Activated naive CD4-positive, alpha-beta T cell treated with anti-CD3 and anti-CD28 coated beads for 36 hours (primary cell): Measurements from ENCODE around the gene TMEM50B. TPM values are rescaled to one million over a fixed set of nuclear protein-coding genes. Genes with fewer than 3 reads are reported as not detected.
"Not testable (repeated sequence)": the region's sequence is repeated elsewhere in the genome, so short reads cannot be mapped to it uniquely, and the experiment has no call there.

Experiments used
- CTCF ChIA-PET: fragments of 350-600 bp; sonication (Branson Sonifier 250); formaldehyde crosslinking; loops from one replicate; lab custom pipeline; 2021; ENCODE audit warnings: antibody characterized with exemption; lab: Charles Lee
- DNase-seq: peaks from one replicate; pipeline ENCODE4 v3.0.0-alpha.2; 2020
- H3K27ac Mint-ChIP-seq: one replicate; pipeline ENCODE4 v1.8.0; 2021; ENCODE audit warnings: mild to moderate bottlenecking, mixed read lengths
- H3K27me3 Mint-ChIP-seq: one replicate; pipeline ENCODE4 v1.8.0; 2021; ENCODE audit warnings: low read depth, mixed read lengths
- H3K36me3 Mint-ChIP-seq: one replicate; pipeline ENCODE4 v1.8.0; 2021; ENCODE audit warnings: low read depth, mixed read lengths
- H3K4me1 Mint-ChIP-seq: one replicate; pipeline ENCODE4 v1.8.0; 2021; ENCODE audit warnings: low read depth, mixed read lengths
- H3K4me3 Mint-ChIP-seq: one replicate; pipeline ENCODE4 v1.8.0; 2021; ENCODE audit warnings: mild to moderate bottlenecking, moderate library complexity, mixed read lengths
- H3K9me3 Mint-ChIP-seq: one replicate; pipeline ENCODE4 v1.8.0; 2021; ENCODE audit warnings: mixed read lengths
- intact Hi-C: fragments of 100-400 bp; cut with micrococcal nuclease; formaldehyde crosslinking; loops from one replicate; pipeline ENCODE4 v1.15.1; 2023
- total RNA-seq, 2 experiments: library from RNA; stranded (reverse); gene quantifications; one replicate each; pipeline ENCODE4 v1.2.3, GENCODE V29; 2021

The TMEM50B gene
- total RNA-seq, 2 experiments from 2014 or later, result 17.8 to 18.2 TPM

DNA sequence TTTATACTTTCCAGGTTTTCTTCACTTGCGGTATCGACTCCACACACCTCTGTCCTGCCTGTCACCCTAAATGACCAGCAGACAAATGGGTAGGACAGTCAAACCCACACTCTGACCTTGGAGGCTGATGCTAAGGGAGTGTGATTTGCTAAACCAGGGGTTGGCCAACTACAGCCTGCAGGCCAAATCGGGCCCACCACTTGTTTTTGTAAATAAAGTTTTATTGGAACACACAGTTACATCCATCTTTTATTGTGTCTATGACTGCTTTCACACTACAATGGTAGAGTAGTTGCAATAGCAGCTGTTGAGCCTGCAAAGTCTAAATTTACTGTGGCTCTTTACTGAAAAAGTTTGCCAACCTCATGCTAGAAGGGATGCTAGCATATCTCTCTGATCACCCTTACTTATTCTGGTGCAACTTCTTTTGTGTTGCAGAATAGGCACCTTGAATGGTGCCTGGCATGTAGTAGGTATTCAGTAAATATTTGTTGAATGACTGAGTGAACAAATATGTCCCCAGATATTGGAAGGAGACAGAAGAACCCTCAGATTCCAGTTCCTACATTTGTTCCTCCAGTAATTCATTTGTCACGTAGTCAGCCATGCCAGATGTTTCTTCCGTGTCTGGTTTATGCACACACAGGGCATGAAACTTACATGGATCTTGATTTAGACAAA is 57.9 kb downstream of the TMEM50B start:
- no peaks in the 10 kb centered on the region for H3K9me3 Mint-ChIP-seq
- no peak for DNase-seq
- peaks cover 12% of the 10 kb centered on the region for H3K36me3 Mint-ChIP-seq
- no peaks in the 10 kb centered on the region for H3K4me1 Mint-ChIP-seq
- CTCF ChIA-PET, result no interaction called here
- H3K4me3 Mint-ChIP-seq, result no peak overlapping the region
- H3K27ac Mint-ChIP-seq, result no peak overlapping the region
- intact Hi-C loops, result no loop called here
- no peaks in the 10 kb centered on the region for H3K27me3 Mint-ChIP-seq

DNA sequence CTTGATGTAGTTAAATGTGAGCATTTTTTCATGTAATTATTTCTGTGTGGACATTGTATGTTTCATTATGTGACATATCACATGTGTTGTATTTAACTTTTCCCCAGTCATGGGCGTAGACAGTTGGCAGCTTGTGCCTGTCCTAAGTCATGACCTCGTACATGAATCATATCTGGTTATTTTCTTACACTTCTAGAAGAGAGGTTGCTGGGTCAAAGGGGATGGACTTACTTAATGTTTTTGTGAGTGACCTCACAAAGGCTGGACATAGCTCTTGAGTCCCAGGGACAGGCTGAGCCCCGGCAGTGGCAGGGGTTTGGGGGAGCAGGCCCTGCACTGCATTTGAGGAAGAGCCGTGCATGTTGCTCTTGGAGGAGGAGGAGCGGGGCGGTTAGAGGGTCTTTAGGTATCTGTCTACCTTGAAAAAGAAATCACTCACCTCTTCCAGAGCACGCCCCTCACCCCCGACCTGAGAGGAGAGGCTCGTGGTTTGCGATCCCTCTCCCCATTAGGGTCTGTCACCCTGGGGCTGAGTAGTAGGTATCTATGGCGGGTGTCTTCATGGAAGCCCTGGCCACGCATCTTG is 60.1 kb downstream of the TMEM50B start:
- CTCF ChIA-PET, result interaction anchor here (1.1 kb wide), 1 partner anchor 25 kb away, joined by 3 read pairs; no protein-coding TSS in a partner anchor
- Mint-ChIP-seq H3K4me3 (no peak overlapping the region), H3K36me3 (peaks cover 21% of the 10 kb centered on the region), H3K27ac (no peak overlapping the region), H3K27me3 (no peaks in the 10 kb centered on the region), H3K9me3 (no peaks in the 10 kb centered on the region), H3K4me1 (peaks cover 10% of the 10 kb centered on the region)
- no peak for DNase-seq
- intact Hi-C loops, result no loop called here

DNA sequence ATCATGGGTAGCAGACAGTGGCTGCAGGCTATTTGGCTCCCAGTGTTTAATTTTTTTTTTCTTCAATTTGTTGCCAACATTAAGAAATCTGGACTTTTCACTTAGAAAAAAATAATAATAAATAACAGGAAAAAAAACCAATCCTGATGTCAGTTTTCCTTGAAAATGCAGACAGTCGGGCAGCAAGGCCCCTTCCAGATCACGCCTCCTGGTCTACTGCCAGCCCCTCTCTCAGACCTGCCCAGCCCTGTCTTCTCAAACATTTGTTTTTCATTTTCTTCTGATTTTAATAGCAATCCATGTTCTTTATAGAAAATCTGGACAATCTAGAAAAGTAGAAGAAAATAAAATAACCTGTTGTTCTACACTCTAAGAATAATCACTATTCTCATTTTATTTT is 61.1 kb downstream of the TMEM50B start:
- DNase-seq, result no peak
- H3K27me3 Mint-ChIP-seq, result no peaks in the 10 kb centered on the region
- H3K9me3 Mint-ChIP-seq, result no peaks in the 10 kb centered on the region
- no peak overlapping the region for H3K4me3 Mint-ChIP-seq
- H3K27ac Mint-ChIP-seq, result no peak overlapping the region
- CTCF ChIA-PET, result no interaction called here
- intact Hi-C loops, result no loop called here
- H3K4me1 Mint-ChIP-seq, result peaks cover 15% of the 10 kb centered on the region
- peaks cover 21% of the 10 kb centered on the region for H3K36me3 Mint-ChIP-seq

DNA sequence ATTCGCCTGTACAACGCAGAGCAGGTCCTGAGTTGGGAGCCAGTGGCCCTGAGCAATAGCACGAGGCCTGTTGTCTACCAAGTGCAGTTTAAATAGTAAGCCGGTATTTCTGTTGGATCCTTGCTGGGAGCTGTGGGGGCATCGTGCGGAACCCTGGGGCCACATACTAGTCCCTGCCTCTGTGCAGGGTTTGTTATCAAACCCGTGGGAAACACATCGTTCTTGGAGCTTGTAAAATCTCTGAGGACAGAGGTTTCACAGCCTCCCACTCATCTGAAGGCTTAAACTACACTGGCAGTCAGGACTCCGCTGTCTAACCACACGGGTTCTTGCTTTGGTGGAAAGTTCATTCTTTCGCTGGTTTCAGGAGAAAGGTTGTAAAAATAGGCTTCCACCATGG is 64.8 kb downstream of the TMEM50B start:
- CTCF ChIA-PET, result interaction anchor here (0.6 to 1.2 kb wide), 6 partner anchors 10 to 54 kb away, joined by 3 to 4 read pairs (median 3); no protein-coding TSS in a partner anchor
- no peak for DNase-seq
- H3K27me3 Mint-ChIP-seq, result no peaks in the 10 kb centered on the region
- intact Hi-C loops, result no loop called here
- H3K4me3 Mint-ChIP-seq, result no peak overlapping the region
- no peaks in the 10 kb centered on the region for H3K9me3 Mint-ChIP-seq
- peaks cover 38% of the 10 kb centered on the region for H3K4me1 Mint-ChIP-seq
- peaks cover 22% of the 10 kb centered on the region for H3K36me3 Mint-ChIP-seq
- no peak overlapping the region for H3K27ac Mint-ChIP-seq

DNA sequence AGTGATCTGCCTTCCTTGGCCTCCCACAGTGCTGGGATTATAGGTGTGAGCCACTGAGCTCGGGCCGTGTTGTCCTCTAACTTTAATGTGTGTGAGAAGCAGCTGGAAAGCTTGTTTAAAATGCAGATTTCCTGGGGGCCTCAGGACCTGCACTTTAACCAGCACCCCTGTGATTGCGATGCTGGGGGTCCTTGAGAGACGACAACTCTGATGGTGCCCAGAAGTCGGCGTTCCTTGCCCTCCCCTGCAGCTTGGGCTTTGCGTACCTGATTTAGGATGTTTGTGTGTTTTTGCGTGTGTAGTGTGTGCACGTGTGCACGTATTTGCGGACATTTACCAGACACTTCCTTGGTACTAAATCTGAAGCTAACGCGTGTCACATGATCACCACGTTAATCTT is 65.7 kb downstream of the TMEM50B start:
- no peak for DNase-seq
- Mint-ChIP-seq H3K9me3 (no peaks in the 10 kb centered on the region), H3K27me3 (no peaks in the 10 kb centered on the region), H3K4me3 (no peak overlapping the region), H3K27ac (no peak overlapping the region), H3K36me3 (peaks cover 22% of the 10 kb centered on the region), H3K4me1 (peaks cover 45% of the 10 kb centered on the region)
- CTCF ChIA-PET, result interaction anchor here (0.7 to 2.5 kb wide), 2 partner anchors 20 to 217 kb away, joined by 3 to 8 read pairs; no protein-coding TSS in a partner anchor
- intact Hi-C loops, result no loop called here

DNA sequence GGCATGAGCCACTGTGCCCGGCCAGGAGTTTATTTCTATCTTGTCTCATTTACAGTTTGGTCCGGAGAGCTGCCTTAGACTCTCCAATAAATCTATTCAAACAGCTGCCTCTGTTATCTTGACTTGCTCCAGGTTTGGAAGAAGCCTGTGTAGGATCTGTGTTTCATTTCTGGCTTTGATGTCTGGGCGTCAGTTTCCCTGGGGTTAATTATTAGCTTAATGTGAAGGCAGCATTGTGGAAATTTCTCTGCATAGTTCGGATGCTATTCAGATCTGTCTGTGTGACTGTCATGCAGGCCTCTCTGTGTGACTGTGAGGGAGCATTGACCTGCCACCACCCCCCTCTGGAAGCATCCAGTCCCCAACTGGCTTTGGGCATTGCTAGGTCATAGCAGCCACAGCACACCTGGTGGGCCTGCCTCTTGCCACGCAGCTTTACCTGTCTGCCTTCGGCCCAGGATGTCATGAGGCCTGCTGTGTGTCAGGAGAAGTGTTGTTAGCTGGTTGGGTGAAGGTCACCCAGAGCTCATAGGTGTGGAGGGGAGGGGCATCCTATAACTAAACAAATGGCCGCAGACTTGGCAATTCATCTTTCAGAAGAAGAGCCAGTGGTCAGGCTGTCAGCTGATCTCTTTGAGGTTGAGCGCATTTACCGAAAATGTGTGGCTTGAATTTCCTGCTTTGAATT is 66.8 kb downstream of the TMEM50B start:
- H3K4me3 Mint-ChIP-seq, result no peak overlapping the region
- intact Hi-C loops, result no loop called here
- H3K4me1 Mint-ChIP-seq, result peaks cover 48% of the 10 kb centered on the region
- CTCF ChIA-PET, result interaction anchor here (0.6 to 2.5 kb wide), 3 partner anchors 22 to 745 kb away, joined by 3 to 8 read pairs (median 5); no protein-coding TSS in a partner anchor
- no peaks in the 10 kb centered on the region for H3K27me3 Mint-ChIP-seq
- no peaks in the 10 kb centered on the region for H3K9me3 Mint-ChIP-seq
- peaks cover 25% of the 10 kb centered on the region for H3K36me3 Mint-ChIP-seq
- peak overlapping the region; percentile 20 for H3K27ac Mint-ChIP-seq
- DNase-seq, result no peak

DNA sequence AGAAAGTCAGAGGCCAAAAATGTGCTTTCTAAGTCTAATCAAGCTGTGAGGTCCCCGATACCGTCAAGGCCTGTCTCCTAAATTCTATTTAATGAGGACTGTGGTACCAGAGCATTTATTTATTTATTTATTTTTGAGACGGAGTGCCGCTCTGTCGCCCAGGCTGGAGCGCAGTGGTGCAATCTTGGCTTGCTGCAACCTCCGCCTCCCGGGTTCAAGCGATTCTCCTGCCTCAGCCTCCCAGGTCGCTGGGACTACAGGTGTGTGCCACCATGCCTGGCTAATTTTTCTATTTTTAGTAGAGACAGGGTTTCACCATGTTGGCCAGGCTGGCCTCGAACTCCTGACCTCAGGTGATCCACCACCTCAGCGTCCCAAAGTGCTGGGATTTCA is 67.3 kb downstream of the TMEM50B start:
- H3K4me3 Mint-ChIP-seq, H3K27ac Mint-ChIP-seq, DNase-seq, H3K27me3 Mint-ChIP-seq, intact Hi-C loops, H3K9me3 Mint-ChIP-seq: not testable (repeated sequence)
- H3K36me3 Mint-ChIP-seq, result peaks cover 24% of the 10 kb centered on the region
- CTCF ChIA-PET, result interaction anchor here (0.6 to 2.5 kb wide), 2 partner anchors 22 to 745 kb away, joined by 3 to 8 read pairs; no protein-coding TSS in a partner anchor
- peaks cover 49% of the 10 kb centered on the region for H3K4me1 Mint-ChIP-seq

DNA sequence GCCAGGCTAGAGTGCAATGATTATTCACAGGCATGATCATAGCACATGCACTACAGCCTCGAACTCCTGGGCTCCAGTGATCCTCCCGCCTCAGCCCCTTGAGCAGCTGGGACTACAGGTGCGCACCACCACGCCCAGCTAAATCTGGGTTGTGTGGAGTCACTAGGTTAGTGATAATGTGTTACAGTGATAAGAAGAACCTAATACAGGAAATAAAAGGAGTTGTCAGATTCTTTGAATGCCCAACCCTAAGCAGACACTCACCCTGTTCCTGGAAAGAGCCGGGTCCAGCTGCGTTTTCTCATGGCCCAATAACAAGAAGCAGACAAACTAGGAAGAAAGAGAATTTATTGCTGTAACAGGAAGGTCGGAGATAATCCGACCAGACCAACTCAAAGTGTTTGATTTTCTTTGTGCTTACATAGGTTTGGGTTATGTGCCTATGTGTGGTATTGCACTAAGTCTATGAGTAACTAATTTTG is 67.8 kb downstream of the TMEM50B start:
- intact Hi-C loops, result no loop called here
- Mint-ChIP-seq H3K27ac (no peak overlapping the region), H3K9me3 (no peaks in the 10 kb centered on the region), H3K4me1 (peaks cover 53% of the 10 kb centered on the region), H3K4me3 (no peak overlapping the region), H3K36me3 (peaks cover 24% of the 10 kb centered on the region), H3K27me3 (no peaks in the 10 kb centered on the region)
- DNase-seq, result no peak
- CTCF ChIA-PET, result interaction anchor here (2.5 kb wide), 1 partner anchor 23 kb away, joined by 8 read pairs; no protein-coding TSS in a partner anchor

DNA sequence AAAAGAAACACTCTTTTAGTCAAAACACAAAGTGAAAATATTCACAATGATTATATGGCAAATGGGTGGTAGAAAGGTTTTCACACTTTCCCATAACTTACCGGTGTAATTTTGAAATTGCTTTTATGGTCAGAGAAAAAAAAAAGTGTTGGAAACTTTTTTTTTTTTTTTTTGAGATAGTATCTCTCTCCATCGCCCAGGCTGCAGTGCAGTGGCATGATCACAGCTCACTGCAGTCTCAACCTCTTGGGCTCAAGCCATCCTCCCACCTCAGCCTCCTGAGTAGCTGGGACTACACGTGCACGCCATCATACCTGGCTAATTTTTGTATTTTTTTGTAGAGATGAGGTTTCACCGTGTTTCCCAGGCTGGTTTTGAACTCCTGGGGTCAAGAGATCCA is 73.3 kb downstream of the TMEM50B start:
- intact Hi-C loops, result loop anchor here (1.0 to 2.0 kb wide), 3 partner anchors 23 to 72 kb away; partner anchors contain the start of gene TMEM50B
- no peak overlapping the region for H3K4me3 Mint-ChIP-seq
- no peaks in the 10 kb centered on the region for H3K27me3 Mint-ChIP-seq
- DNase-seq, result peak; percentile 39
- no peaks in the 10 kb centered on the region for H3K9me3 Mint-ChIP-seq
- H3K27ac Mint-ChIP-seq, result peak overlapping the region; percentile 24
- CTCF ChIA-PET, result interaction anchor here (0.5 to 4.3 kb wide), 8 partner anchors 21 to 477 kb away, joined by 3 to 26 read pairs (median 4); no protein-coding TSS in a partner anchor
- peaks cover 9% of the 10 kb centered on the region for H3K36me3 Mint-ChIP-seq
- H3K4me1 Mint-ChIP-seq, result peaks cover 53% of the 10 kb centered on the region

DNA sequence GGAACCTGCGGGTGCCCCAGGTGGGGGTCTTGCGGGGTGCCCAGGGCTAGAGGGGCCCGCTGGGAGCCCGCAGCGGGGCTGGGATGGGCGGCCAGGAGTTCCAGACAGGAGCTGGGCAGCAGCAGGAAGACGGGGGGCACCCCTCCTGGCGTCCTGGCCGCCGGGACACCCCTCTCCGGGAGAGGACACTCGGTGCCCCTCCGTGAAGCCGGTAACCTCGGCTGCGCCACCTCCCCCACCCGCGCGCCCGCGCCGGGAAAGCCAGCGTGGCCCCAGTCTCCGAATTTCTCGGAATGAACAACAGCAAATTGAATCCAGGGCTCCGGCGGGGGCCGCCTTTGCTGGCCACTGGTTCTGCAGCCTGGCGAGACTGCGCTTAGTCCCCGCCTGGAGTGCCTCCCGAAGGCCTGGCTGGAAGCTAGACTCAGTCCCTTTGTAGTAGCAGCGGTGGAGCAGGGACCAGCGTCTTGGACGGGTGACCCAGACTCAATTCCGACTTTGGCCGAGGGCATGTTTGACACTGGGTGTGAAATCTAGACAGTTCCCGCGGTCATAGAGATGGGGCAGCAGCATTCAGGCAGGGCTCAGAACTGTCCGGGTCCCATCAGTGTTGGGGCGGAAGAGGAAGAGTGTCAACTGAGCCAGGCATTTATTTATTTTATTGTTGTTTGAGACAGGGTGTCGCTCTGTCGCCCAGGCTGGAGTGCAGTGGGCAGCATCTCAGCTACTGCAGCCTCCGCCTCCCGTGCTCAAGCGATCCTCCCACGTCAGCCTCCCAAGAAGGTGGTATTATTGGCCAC is 75.8 kb downstream of the TMEM50B start:
- CTCF ChIA-PET, result interaction anchor here (0.9 to 4.3 kb wide), 3 partner anchors 31 to 184 kb away, joined by 3 to 26 read pairs (median 3); no protein-coding TSS in a partner anchor
- peaks cover 38% of the 10 kb centered on the region for H3K4me1 Mint-ChIP-seq
- H3K27me3 Mint-ChIP-seq, result peaks cover 2% of the 10 kb centered on the region
- H3K27ac Mint-ChIP-seq, result peak overlapping the region; percentile 84
- no peaks in the 10 kb centered on the region for H3K9me3 Mint-ChIP-seq
- H3K4me3 Mint-ChIP-seq, result peak overlapping the region; percentile 84
- intact Hi-C loops, result no loop called here
- DNase-seq, result peak; percentile 53
- H3K36me3 Mint-ChIP-seq, result peaks cover 4% of the 10 kb centered on the region

DNA sequence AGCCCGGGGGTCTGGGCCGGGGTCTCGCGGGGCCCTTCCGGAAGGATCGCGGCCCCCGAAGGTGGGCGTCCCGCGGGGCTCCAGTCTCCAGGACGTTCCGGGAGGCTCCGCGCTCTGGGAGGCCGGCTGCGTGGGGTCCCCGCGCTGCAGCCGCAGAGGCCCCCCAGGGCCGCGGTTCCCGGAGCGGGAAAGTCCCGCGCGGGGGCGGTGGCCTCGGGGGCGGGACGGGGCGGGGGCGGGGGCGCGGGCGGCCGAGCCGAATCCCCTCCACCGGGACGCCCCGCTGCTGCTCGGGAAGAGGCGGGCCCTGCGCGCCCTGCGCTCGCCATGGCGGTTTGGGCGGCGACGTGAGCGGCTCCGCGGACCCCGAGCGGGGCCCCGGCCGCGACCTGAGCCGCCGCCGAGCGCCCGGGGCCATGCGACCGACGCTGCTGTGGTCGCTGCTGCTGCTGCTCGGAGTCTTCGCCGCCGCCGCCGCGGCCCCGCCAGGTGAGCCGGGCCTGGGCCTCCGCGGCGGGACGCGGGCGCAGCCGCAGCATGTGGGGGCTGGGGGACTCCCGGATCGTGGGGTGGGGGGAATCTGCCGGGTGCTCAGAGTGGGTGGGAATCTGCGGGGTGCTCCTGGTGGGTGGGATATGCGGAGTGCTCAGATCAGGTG is 76.5 kb downstream of the TMEM50B start, which contains the start of gene IFNGR2:
Gene IFNGR2 (plus strand): TSS at position 286 of the 658 bp plus-strand sequence. CDS start 131 bp downstream, at position 417.
- H3K27me3 Mint-ChIP-seq, result peaks cover 2% of the 10 kb centered on the region
- intact Hi-C loops, result no loop called here
- H3K4me1 Mint-ChIP-seq, result peaks cover 35% of the 10 kb centered on the region
- DNase-seq, result no peak
- H3K27ac Mint-ChIP-seq, result peak within 1 kb of the TSS; percentile 84
- no peaks in the 10 kb centered on the region for H3K36me3 Mint-ChIP-seq
- peak within 1 kb of the TSS; percentile 84 for H3K4me3 Mint-ChIP-seq
- no peaks in the 10 kb centered on the region for H3K9me3 Mint-ChIP-seq
- CTCF ChIA-PET, result no interaction called here
